Loucy (cell line): ENCODE results near the gene TENM3.

Experiments
- EZH2phosphoT487 ChIP-seq: fragments of 200-600 bp; IDR thresholded peaks from 2 replicates; pipeline ENCODE4 v1.6.1; 2018; ENCODE audit warnings: antibody characterized with exemption, mild to moderate bottlenecking, moderate library complexity, borderline replicate concordance
- TF ChIP-seq, protein P1 (sequence below): fragments of 200-600 bp; sonication (generic); conservative IDR thresholded peaks from 2 replicates; pipeline ENCODE4 v1.5.1; 2014; ENCODE audit warnings: mild to moderate bottlenecking, antibody characterized with exemption, low read length

DNA sequence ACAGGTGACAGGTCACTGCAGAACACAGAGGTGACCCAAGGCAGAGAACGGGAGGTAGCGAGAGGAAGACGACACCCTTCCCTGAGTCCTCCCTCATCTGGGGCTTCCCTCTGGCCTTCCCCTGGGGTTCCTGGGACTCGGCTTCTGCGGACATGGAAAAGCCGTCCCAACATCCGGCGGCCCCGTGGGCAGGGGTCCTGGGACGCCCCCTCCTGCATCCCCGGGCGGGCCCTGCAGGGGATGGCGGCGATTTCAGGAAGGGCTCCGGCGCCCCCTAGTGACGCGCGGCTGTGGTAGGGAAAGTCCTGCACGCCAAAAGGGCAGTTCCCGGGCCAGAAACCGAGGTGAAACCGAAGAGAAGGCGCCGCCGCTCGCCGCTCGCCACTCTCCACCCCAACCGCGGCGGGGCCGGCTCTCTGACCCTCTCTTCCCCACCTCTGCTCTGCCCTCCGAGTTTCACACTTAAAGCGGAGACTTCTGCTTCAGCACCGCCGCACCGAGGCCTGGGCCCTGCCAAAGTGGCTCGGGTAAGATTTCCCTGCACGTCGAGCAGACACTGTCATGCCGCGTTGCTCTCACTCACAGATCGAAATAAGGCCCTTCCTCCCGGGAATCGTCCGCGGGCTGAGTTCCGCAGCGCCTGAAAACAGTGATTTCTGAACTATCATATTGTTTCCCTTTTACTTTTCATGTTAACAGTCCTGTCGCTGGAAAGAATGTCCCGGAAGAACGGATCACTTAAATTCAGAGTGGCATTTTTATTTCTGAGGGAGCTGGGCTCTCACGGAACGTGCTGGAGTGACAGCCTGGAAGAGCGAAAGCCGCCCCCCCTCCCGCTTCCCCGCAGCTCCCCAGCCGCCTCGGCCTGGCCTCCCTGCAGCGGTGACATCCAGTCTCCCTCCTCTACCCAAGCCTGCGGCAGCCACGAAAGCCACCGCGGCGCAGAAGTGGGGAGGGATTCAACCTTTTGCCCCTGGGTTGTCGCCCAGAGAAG is 563.4 kb downstream of the TENM3 start:
- TF ChIP-seq, protein P1, sequence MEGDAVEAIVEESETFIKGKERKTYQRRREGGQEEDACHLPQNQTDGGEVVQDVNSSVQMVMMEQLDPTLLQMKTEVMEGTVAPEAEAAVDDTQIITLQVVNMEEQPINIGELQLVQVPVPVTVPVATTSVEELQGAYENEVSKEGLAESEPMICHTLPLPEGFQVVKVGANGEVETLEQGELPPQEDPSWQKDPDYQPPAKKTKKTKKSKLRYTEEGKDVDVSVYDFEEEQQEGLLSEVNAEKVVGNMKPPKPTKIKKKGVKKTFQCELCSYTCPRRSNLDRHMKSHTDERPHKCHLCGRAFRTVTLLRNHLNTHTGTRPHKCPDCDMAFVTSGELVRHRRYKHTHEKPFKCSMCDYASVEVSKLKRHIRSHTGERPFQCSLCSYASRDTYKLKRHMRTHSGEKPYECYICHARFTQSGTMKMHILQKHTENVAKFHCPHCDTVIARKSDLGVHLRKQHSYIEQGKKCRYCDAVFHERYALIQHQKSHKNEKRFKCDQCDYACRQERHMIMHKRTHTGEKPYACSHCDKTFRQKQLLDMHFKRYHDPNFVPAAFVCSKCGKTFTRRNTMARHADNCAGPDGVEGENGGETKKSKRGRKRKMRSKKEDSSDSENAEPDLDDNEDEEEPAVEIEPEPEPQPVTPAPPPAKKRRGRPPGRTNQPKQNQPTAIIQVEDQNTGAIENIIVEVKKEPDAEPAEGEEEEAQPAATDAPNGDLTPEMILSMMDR, result peak; percentile 61
- no peak for TF ChIP-seq EZH2phosphoT487
